ENCODE data around the gene SPARCL1. TPM values are rescaled to one million over a fixed set of nuclear protein-coding genes. Genes with fewer than 3 reads are reported as not detected.

Gene SPARCL1
- polyA plus RNA-seq, 1 of the 3 experiments (the other 2 are of a cell fraction) = not detected

- H3K9ac ChIP-seq = no peak overlapping the region
- no peak for TF ChIP-seq RFX5 (IDR thresholded peaks at IDR 0.05; ENCODE audit: low read length)
- TF ChIP-seq FOXJ3 (CRISPR knock-in tag; IDR thresholded peaks at IDR 0.05) = no peak
- TF ChIP-seq RAD21 (IDR thresholded peaks at IDR 0.05; ENCODE audit: low read length) = no peak
- TF ChIP-seq PBX3 (IDR thresholded peaks at IDR 0.05) = no peak
- TF ChIP-seq NRF1 (IDR thresholded peaks at IDR 0.05; ENCODE audit: low read depth, low read length) = no peak
- TF ChIP-seq RCOR1 (IDR thresholded peaks at IDR 0.05; ENCODE audit: low read length) = no peak
- no peak for TF ChIP-seq USF1 (IDR thresholded peaks at IDR 0.05; ENCODE audit: borderline replicate concordance, low read depth)
- TF ChIP-seq SMC3 (IDR thresholded peaks at IDR 0.05; ENCODE audit: low read depth, low read length) = no peak
- no peak for TF ChIP-seq MEF2A (IDR thresholded peaks at IDR 0.05; ENCODE audit: borderline replicate concordance, low read depth)
- TF ChIP-seq FOXM1 (IDR thresholded peaks at IDR 0.05; ENCODE audit: low read depth) = no peak
- TF ChIP-seq ELF1 (IDR thresholded peaks at IDR 0.05) = no peak
- TF ChIP-seq SIN3A (IDR thresholded peaks at IDR 0.05; ENCODE audit: borderline replicate concordance, low read depth, low read length) = no peak
- TF ChIP-seq TCF12 (IDR thresholded peaks at IDR 0.05) = no peak
- no peaks in the 10 kb centered on the region for H3K9me2 ChIP-seq
- no peak overlapping the region for H2AFZ ChIP-seq (ENCODE audit: low read depth)
- H3K36me3 ChIP-seq (replicated peaks in 1 of 2; ENCODE audit: control insufficient read depth in 1 of 2, insufficient read depth in 2 of 2, low read length in 1 of 2) = no peaks in the 10 kb centered on the region
- no peak overlapping the region for H3K27ac ChIP-seq (ENCODE audit: low read depth in 2 of 2, low read length in 1 of 2)
- no peaks in the 10 kb centered on the region for H3K79me2 ChIP-seq (ENCODE audit: insufficient read depth)
- no peaks in the 10 kb centered on the region for H3K27me3 ChIP-seq (ENCODE audit: insufficient read depth)
- H3K4me3 ChIP-seq (ENCODE audit: low read depth in 2 of 2, low read length in 1 of 2) = no peak overlapping the region
- no peak overlapping the region for H3K4me2 ChIP-seq
- H4K20me1 ChIP-seq (ENCODE audit: insufficient read depth) = no peaks in the 10 kb centered on the region
- peaks cover 8% of the 10 kb centered on the region; the same call in 1 of the 2 replicates for H3K9me3 ChIP-seq
- ChIA-PET CTCF (interaction anchor here (1.1 kb wide), 1 partner anchor 20 kb away, joined by 3 read pairs; no protein-coding TSS in a partner anchor), POLR2A (no interaction called here)
- 81% methylated on average over 2 of the region's 2 CpGs for whole genome bisulfite sequencing (ENCODE audit: low lambda C conversion rate)
- H3F3A ChIP-seq (replicated peaks; ENCODE audit: insufficient read depth) = no peaks in the 10 kb centered on the region
- peaks cover 0 to 10% of the 10 kb centered on the region in 2 experiments; a peak in 2 of 4 replicates for H3K4me1 ChIP-seq (ENCODE audit: control insufficient read depth in 1 of 2, insufficient read depth in 2 of 2, low read depth in 1 of 2, low read length in 1 of 2)
- no peak for DNase-seq
Observed at GRCh38 chr4:87527431-87528220, 1.6 kb downstream of the SPARCL1 start.

- TF ChIP-seq USF1 (IDR thresholded peaks at IDR 0.05; ENCODE audit: borderline replicate concordance, low read depth) (no peak), FOXJ3 (CRISPR knock-in tag; IDR thresholded peaks at IDR 0.05) (no peak), EP300 (IDR thresholded peaks at IDR 0.05; ENCODE audit: borderline replicate concordance in 1 of 2, low read depth in 1 of 2, low read length in 1 of 2) (no peak), RCOR1 (IDR thresholded peaks at IDR 0.05; ENCODE audit: low read length) (no peak), GABPA (IDR thresholded peaks at IDR 0.05; ENCODE audit: low read depth) (no peak), SIN3A (IDR thresholded peaks at IDR 0.05; ENCODE audit: borderline replicate concordance, low read depth, low read length) (no peak), TEAD4 (IDR thresholded peaks at IDR 0.05; ENCODE audit: borderline replicate concordance, insufficient read depth) (no peak), RXRA (IDR thresholded peaks at IDR 0.05; ENCODE audit: borderline replicate concordance, low read depth) (no peak), EZH2phosphoT487 (IDR thresholded peaks at IDR 0.05; ENCODE audit: borderline replicate concordance, low read depth) (no peak), RFX5 (IDR thresholded peaks at IDR 0.05; ENCODE audit: low read length) (no peak), RAD21 (IDR thresholded peaks at IDR 0.05; ENCODE audit: low read length) (no peak), TAF1 (IDR thresholded peaks at IDR 0.05; ENCODE audit: borderline replicate concordance, low read depth, low read length) (no peak), NFIC (IDR thresholded peaks at IDR 0.05; ENCODE audit: borderline replicate concordance) (no peak)
- WGBS (ENCODE audit: low lambda C conversion rate) = 59% methylated on average over 3 of the region's 3 CpGs
- Histone ChIP-seq H3K4me1 (ENCODE audit: control insufficient read depth in 1 of 2, insufficient read depth in 2 of 2, low read depth in 1 of 2, low read length in 1 of 2) (peaks cover 0 to 13% of the 10 kb centered on the region in 2 experiments; a peak in 3 of 4 replicates), H3K27ac (ENCODE audit: low read depth in 2 of 2, low read length in 1 of 2) (no peak overlapping the region), H3K9me3 (peaks cover 8% of the 10 kb centered on the region; the same call in 1 of the 2 replicates), H3K27me3 (ENCODE audit: insufficient read depth) (no peaks in the 10 kb centered on the region), H3K9me2 (no peaks in the 10 kb centered on the region), H3K4me2 (no peak overlapping the region), H3K9ac (no peak overlapping the region), H3K79me2 (ENCODE audit: insufficient read depth) (no peaks in the 10 kb centered on the region), H2AFZ (ENCODE audit: low read depth) (no peak overlapping the region), H3K4me3 (ENCODE audit: low read depth in 2 of 2, low read length in 1 of 2) (no peak overlapping the region), H3F3A (replicated peaks; ENCODE audit: insufficient read depth) (no peaks in the 10 kb centered on the region), H3K36me3 (replicated peaks in 1 of 2; ENCODE audit: control insufficient read depth in 1 of 2, insufficient read depth in 2 of 2, low read length in 1 of 2) (no peaks in the 10 kb centered on the region), H4K20me1 (ENCODE audit: insufficient read depth) (no peaks in the 10 kb centered on the region)
- DNase-seq = no peak
- ChIA-PET POLR2A (no interaction called here), CTCF (interaction anchor here (1.3 kb wide), 2 partner anchors 10 to 11 kb away, joined by 3 read pairs; no protein-coding TSS in a partner anchor)
Observed at GRCh38 chr4:87525636-87526295, 3.4 kb downstream of the SPARCL1 start.
